CD14-positive monocyte (primary cell): ENCODE results near the gene KRT2. TPM values are rescaled to one million over a fixed set of nuclear protein-coding genes. Genes with fewer than 3 reads are reported as not detected.

Source experiments
- DNase-seq, 3 donors: peaks; one replicate each; pipeline ENCODE4 v3.0.0-alpha.2; 2011 to 2022
- H2AFZ ChIP-seq: 2 replicates; pipeline ENCODE4 v1.6.0; 2012; ENCODE audit warnings: mild to moderate bottlenecking, low read depth, low read length, inconsistent platforms; ENCODE audit not compliant: insufficient read depth, poor library complexity, severe bottlenecking
- H3K27ac ChIP-seq, 2 donors: 1 replicate in 1 of 2; 2 replicates in 1 of 2; pipeline ENCODE4 v1.5.1; 2012 to 2013; ENCODE audit warnings: low read length in 2 of 2, control low read depth in 1 of 2, inconsistent platforms in 1 of 2, low read depth in 1 of 2, mild to moderate bottlenecking in 1 of 2
- H3K27me3 ChIP-seq, 2 donors: one replicate each; pipeline versions ENCODE4 v1.6.0 to v1.6.1; 2011 to 2013; ENCODE audit warnings: low read length in 2 of 2; ENCODE audit not compliant: control insufficient read depth in 2 of 2, insufficient read depth in 2 of 2
- H3K36me3 ChIP-seq, 2 donors: replicated peaks in 1 of 2; 1 replicate in 1 of 2; 2 replicates in 1 of 2; pipeline versions ENCODE4 v1.5.1 to v1.6.1; 2012 to 2013; ENCODE audit warnings: low read length in 2 of 2, control low read depth in 1 of 2, inconsistent platforms in 1 of 2, mild to moderate bottlenecking in 1 of 2; ENCODE audit not compliant: insufficient read depth in 2 of 2, control insufficient read depth in 1 of 2
- H3K4me1 ChIP-seq, 2 donors: 1 replicate in 1 of 2; 2 replicates in 1 of 2; pipeline versions ENCODE4 v1.5.1 to v1.6.1; 2012 to 2013; ENCODE audit warnings: low read length in 2 of 2, control low read depth in 1 of 2, inconsistent platforms in 1 of 2, mild to moderate bottlenecking in 1 of 2, moderate library complexity in 1 of 2; ENCODE audit not compliant: insufficient read depth in 2 of 2, control insufficient read depth in 1 of 2
- H3K4me2 ChIP-seq: replicated peaks from 2 replicates; pipeline ENCODE3; 2012; ENCODE audit warnings: low read length, moderate library complexity, mild to moderate bottlenecking; ENCODE audit not compliant: poor library complexity, severe bottlenecking; ENCODE audit errors: extremely low read depth
- H3K4me3 ChIP-seq, 3 experiments: fragments of 200-600 bp in 1 of 3; sonication (generic) in 1 of 3; replicated peaks in 1 of 3; 1 replicate in 2 of 3; 2 replicates in 1 of 3; pipeline ENCODE4 v1.5.1; 2011 to 2013; ENCODE audit warnings: low read length in 3 of 3, mild to moderate bottlenecking in 3 of 3, control low read depth in 2 of 3, low read depth in 2 of 3, inconsistent platforms in 1 of 3, moderate library complexity in 1 of 3
- H3K79me2 ChIP-seq: 2 replicates; pipeline ENCODE4 v1.6.0; 2012; ENCODE audit warnings: mild to moderate bottlenecking, control low read depth, inconsistent platforms, low read length, moderate library complexity; ENCODE audit not compliant: insufficient read depth
- H3K9ac ChIP-seq: 2 replicates; pipeline ENCODE4 v1.6.0; 2017; ENCODE audit warnings: low read length, mild to moderate bottlenecking; ENCODE audit not compliant: insufficient read depth, poor library complexity, severe bottlenecking
- H3K9me3 ChIP-seq, 2 donors: replicated peaks in 1 of 2; 1 replicate in 1 of 2; 2 replicates in 1 of 2; pipeline versions ENCODE4 v1.5.1 to v1.6.1; 2012 to 2013; ENCODE audit warnings: low read length in 2 of 2, control low read depth in 1 of 2; ENCODE audit not compliant: control insufficient read depth in 1 of 2, insufficient read depth in 1 of 2
- H4K20me1 ChIP-seq: 2 replicates; pipeline ENCODE4 v1.6.0; 2012; ENCODE audit warnings: mild to moderate bottlenecking, low read length, control low read depth, moderate library complexity; ENCODE audit not compliant: insufficient read depth
- H3K27ac Mint-ChIP-seq, 7 donors: one replicate each; pipeline ENCODE4 v1.8.0; 2020; ENCODE audit warnings: mild to moderate bottlenecking in 7 of 7, mixed read lengths in 7 of 7, moderate library complexity in 6 of 7, inconsistent platforms in 2 of 7
- H3K27me3 Mint-ChIP-seq, 3 donors: one replicate each; pipeline ENCODE4 v1.8.0; 2021 to 2022; ENCODE audit warnings: low read depth in 3 of 3, mild to moderate bottlenecking in 3 of 3, mixed read lengths in 3 of 3, moderate library complexity in 3 of 3, inconsistent platforms in 1 of 3
- H3K36me3 Mint-ChIP-seq, 2 donors: one replicate each; pipeline ENCODE4 v1.8.0; 2020; ENCODE audit warnings: mixed read lengths in 2 of 2, inconsistent platforms in 1 of 2, mild to moderate bottlenecking in 1 of 2
- H3K4me1 Mint-ChIP-seq: one replicate; pipeline ENCODE4 v1.8.0; 2020; ENCODE audit warnings: mild to moderate bottlenecking, mixed read lengths
- H3K4me3 Mint-ChIP-seq, 2 donors: one replicate each; pipeline ENCODE4 v1.8.0; 2020; ENCODE audit warnings: mild to moderate bottlenecking in 2 of 2, mixed read lengths in 2 of 2, moderate library complexity in 1 of 2
- H3K9me3 Mint-ChIP-seq, 7 donors: one replicate each; pipeline ENCODE4 v1.8.0; 2020 to 2022; ENCODE audit warnings: mixed read lengths in 7 of 7, mild to moderate bottlenecking in 6 of 7, moderate library complexity in 6 of 7, inconsistent platforms in 2 of 7
- WGBS: methylation state at CpG from one replicate; pipeline ENCODE4 v1.1.5; 2013; ENCODE audit warnings: missing lambda C conversion rate; ENCODE audit not compliant: insufficient coverage; 5-methylcytosine and 5-hydroxymethylcytosine counted together
- intact Hi-C, 2 donors: fragments of 100-400 bp; cut with micrococcal nuclease; formaldehyde crosslinking; loops; one replicate each; pipeline versions ENCODE4 v1.15.0 to v1.15.1; 2023
- polyA plus RNA-seq, 3 donors: library from polyadenylated mRNA; depleted of rRNA in 1 of 3; unstranded in 2 of 3; stranded (reverse) in 1 of 3; fragments of 300-500 nt in 2 of 3; fragments of >200 nt in 1 of 3; fragmentation: Illumina TruSeq in 2 of 3; gene quantifications; 1 replicate in 2 of 3; 2 replicates in 1 of 3; pipeline ENCODE4 v1.2.3, GENCODE V29; 2012 to 2021
- TF ChIP-seq, protein P1 (sequence below): fragments of 200-600 bp; IDR thresholded peaks from one replicate; pipeline ENCODE4 v1.8.0; 2022; ENCODE audit warnings: antibody characterized with exemption, mild to moderate bottlenecking

KRT2 gene
- polyA plus RNA-seq, 3 donors: not detected

DNA sequence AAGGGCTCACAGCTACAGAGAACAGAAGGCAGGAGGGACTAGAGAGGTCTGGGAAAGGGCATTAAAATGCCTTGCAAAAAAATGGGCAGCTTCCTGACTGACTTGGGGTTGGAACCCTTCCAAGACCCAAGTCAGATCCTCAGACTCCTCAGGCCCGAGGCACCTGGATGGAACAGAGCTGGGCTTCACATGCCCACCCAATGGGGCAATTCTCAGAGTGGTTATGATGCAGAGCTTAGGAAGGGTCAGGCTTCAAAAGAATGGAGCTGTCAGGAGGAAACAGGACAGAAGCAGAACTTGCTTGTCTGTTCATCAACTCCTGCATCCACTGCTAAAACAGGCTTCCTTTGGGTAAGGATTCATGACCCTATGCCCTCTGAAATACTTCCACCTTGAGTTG is 37.9 kb upstream of the KRT2 start:
- peaks cover 0 to 3% (median 0%) of the 10 kb centered on the region in 7 donors for H3K9me3 Mint-ChIP-seq
- peak overlapping the region in 1 of 2 donors; percentile 23 for H3K4me3 Mint-ChIP-seq
- no peak overlapping the region for H3K27ac ChIP-seq

GRCh38 chr12:52689239-52689638 is 37.2 kb upstream of the KRT2 start:
- Histone ChIP-seq H3K4me3 (no peak overlapping the region), H3K4me1 (peaks cover 3 to 5% of the 10 kb centered on the region in 2 donors), H3K4me2 (no peak overlapping the region), H2AFZ (no peak overlapping the region), H3K27me3 (peaks cover 17 to 34% of the 10 kb centered on the region in 2 donors), H3K79me2 (no peaks in the 10 kb centered on the region), H3K9ac (no peak overlapping the region), H3K27ac (no peak overlapping the region), H3K36me3 (no peaks in the 10 kb centered on the region), H3K9me3 (peaks cover 0 to 5% of the 10 kb centered on the region in 2 donors), H4K20me1 (no peaks in the 10 kb centered on the region)
- Mint-ChIP-seq H3K36me3 (no peaks in the 10 kb centered on the region), H3K4me3 (no peak overlapping the region), H3K27ac (no peak overlapping the region), H3K9me3 (peaks cover 0 to 3% (median 0%) of the 10 kb centered on the region in 7 donors), H3K27me3 (peaks cover 35 to 53% (median 36%) of the 10 kb centered on the region in 3 donors), H3K4me1 (peaks cover 9% of the 10 kb centered on the region)
- TF ChIP-seq, protein P1, sequence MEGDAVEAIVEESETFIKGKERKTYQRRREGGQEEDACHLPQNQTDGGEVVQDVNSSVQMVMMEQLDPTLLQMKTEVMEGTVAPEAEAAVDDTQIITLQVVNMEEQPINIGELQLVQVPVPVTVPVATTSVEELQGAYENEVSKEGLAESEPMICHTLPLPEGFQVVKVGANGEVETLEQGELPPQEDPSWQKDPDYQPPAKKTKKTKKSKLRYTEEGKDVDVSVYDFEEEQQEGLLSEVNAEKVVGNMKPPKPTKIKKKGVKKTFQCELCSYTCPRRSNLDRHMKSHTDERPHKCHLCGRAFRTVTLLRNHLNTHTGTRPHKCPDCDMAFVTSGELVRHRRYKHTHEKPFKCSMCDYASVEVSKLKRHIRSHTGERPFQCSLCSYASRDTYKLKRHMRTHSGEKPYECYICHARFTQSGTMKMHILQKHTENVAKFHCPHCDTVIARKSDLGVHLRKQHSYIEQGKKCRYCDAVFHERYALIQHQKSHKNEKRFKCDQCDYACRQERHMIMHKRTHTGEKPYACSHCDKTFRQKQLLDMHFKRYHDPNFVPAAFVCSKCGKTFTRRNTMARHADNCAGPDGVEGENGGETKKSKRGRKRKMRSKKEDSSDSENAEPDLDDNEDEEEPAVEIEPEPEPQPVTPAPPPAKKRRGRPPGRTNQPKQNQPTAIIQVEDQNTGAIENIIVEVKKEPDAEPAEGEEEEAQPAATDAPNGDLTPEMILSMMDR: no peak
- intact Hi-C loops: no loop called here
- DNase-seq: no peak

More for the DNA sequence above, 37.9 kb upstream of the KRT2 start:
- H2AFZ ChIP-seq: no peak overlapping the region
- H3K27me3 Mint-ChIP-seq: peaks cover 35 to 51% (median 36%) of the 10 kb centered on the region in 3 donors
- TF ChIP-seq, protein P1: no peak
- no peaks in the 10 kb centered on the region for H3K36me3 ChIP-seq
- H3K27me3 ChIP-seq: peaks cover 17 to 34% of the 10 kb centered on the region in 2 donors
- no peak overlapping the region for H3K4me3 ChIP-seq
- no CpG with 5 or more reads among the region's 1 CpG for WGBS
- intact Hi-C loops: no loop called here
- peaks cover 3 to 5% of the 10 kb centered on the region in 2 donors for H3K4me1 ChIP-seq
- H3K36me3 Mint-ChIP-seq: no peaks in the 10 kb centered on the region
- peaks cover 0 to 5% of the 10 kb centered on the region in 2 donors for H3K9me3 ChIP-seq
- DNase-seq: no peak
- H3K4me1 Mint-ChIP-seq: peaks cover 9% of the 10 kb centered on the region
- H4K20me1 ChIP-seq: no peaks in the 10 kb centered on the region
- no peak overlapping the region for H3K9ac ChIP-seq
- no peaks in the 10 kb centered on the region for H3K79me2 ChIP-seq
- H3K4me2 ChIP-seq: no peak overlapping the region
- H3K27ac Mint-ChIP-seq: no peak overlapping the region
